Activated CD4-positive, alpha-beta T cell treated with anti-CD3 and anti-CD28 coated beads, Interleukin-2, amount 10 ng/mL, durations not matched to agents 24 days and 14 days (primary cell): ENCODE results near the gene FITM1. TPM values are rescaled to one million over a fixed set of nuclear protein-coding genes. Genes with fewer than 3 reads are reported as not detected.
"Not testable (repeated sequence)": the region's sequence is repeated elsewhere in the genome, so short reads cannot be mapped to it uniquely, and the experiment has no call there.

Experiments
- DNase-seq: peaks from one replicate; pipeline ENCODE4 v3.0.0; 2022
- H3K27ac Mint-ChIP-seq: one replicate; pipeline ENCODE4 v1.8.0; 2022; ENCODE audit warnings: mild to moderate bottlenecking, mixed read lengths
- H3K27me3 Mint-ChIP-seq: one replicate; pipeline ENCODE4 v1.8.0; 2022; ENCODE audit warnings: mixed read lengths
- H3K36me3 Mint-ChIP-seq: one replicate; pipeline ENCODE4 v1.8.0; 2022; ENCODE audit warnings: low read depth, mild to moderate bottlenecking, mixed read lengths
- H3K4me1 Mint-ChIP-seq: one replicate; pipeline ENCODE4 v1.8.0; 2021; ENCODE audit warnings: mixed read lengths
- H3K4me3 Mint-ChIP-seq: one replicate; pipeline ENCODE4 v1.8.0; 2022; ENCODE audit warnings: mild to moderate bottlenecking, moderate library complexity, mixed read lengths
- H3K9me3 Mint-ChIP-seq: one replicate; pipeline ENCODE4 v1.8.0; 2021; ENCODE audit warnings: mixed read lengths
- intact Hi-C: fragments of 100-400 bp; cut with micrococcal nuclease; formaldehyde crosslinking; loops from one replicate; pipeline ENCODE4 v1.15.1; 2023
- total RNA-seq: library from RNA; stranded (reverse); gene quantifications from 2 replicates; pipeline ENCODE4 v1.2.3, GENCODE V29; 2022

The FITM1 gene
- total RNA-seq, 1 donor from 2014 or later = 0.54 TPM

DNA sequence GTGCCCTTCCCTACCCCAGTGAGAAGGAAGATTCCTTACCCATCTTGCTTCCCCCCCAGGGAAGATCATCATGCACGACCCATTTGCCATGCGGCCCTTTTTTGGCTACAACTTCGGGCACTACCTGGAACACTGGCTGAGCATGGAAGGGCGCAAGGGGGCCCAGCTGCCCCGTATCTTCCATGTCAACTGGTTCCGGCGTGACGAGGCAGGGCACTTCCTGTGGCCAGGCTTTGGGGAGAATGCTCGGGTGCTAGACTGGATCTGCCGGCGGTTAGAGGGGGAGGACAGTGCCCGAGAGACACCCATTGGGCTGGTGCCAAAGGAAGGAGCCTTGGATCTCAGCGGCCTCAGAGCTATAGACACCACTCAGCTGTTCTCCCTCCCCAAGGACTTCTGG, 27.0 kb upstream of the FITM1 start:
- peaks cover 50% of the 10 kb centered on the region for H3K36me3 Mint-ChIP-seq
- intact Hi-C loops = no loop called here
- peak overlapping the region; percentile 2 for H3K27ac Mint-ChIP-seq
- DNase-seq = no peak
- peaks cover 13% of the 10 kb centered on the region for H3K4me1 Mint-ChIP-seq
- H3K4me3 Mint-ChIP-seq = no peak overlapping the region
- H3K27me3 Mint-ChIP-seq = no peaks in the 10 kb centered on the region
- H3K9me3 Mint-ChIP-seq = no peaks in the 10 kb centered on the region

- H3K27me3 Mint-ChIP-seq, H3K9me3 Mint-ChIP-seq, intact Hi-C loops, H3K4me3 Mint-ChIP-seq, DNase-seq: not testable (repeated sequence)
- Mint-ChIP-seq H3K36me3 (peaks cover 36% of the 10 kb centered on the region), H3K4me1 (peaks cover 22% of the 10 kb centered on the region), H3K27ac (peak overlapping the region; percentile 34)
Observed at GRCh38 chr14:24105609-24106239, 24.7 kb upstream of the FITM1 start.

DNA sequence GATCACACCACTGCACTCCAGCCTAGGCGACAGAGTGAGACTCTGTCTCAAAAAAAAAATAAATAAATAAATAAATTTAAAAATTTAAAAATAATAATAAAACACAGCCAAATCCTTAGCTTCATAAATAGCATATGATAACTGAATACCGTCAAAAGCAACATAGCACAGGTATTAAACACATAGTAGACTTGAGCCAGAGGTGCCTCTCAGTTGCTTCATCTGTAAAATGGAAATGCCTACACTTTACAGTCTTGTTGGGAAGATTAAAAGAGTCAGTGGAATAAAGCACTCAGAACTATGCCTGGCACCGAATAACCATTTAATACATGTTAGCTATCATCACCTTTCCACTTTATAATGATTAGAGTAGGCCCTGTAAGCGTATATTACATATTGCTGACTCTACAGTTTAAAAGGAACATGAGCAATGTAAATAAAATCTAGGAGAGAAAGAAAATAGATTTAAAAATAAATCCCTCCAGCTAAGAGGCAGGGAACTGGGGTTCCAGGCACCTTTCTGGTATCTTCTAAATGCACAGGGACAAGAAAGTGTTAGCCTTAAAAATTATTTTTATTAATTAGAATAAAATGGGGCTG, 23.7 kb upstream of the FITM1 start:
- intact Hi-C loops = no loop called here
- Mint-ChIP-seq H3K27me3 (no peaks in the 10 kb centered on the region), H3K36me3 (peaks cover 30% of the 10 kb centered on the region), H3K4me1 (peaks cover 23% of the 10 kb centered on the region), H3K27ac (no peak overlapping the region), H3K4me3 (no peak overlapping the region), H3K9me3 (no peaks in the 10 kb centered on the region)
- DNase-seq = no peak

GRCh38 chr14:24108336-24108874, 22.1 kb upstream of the FITM1 start:
- intact Hi-C loops = loop anchor here (1.0 kb wide), 1 partner anchor 50 kb away; no protein-coding TSS in a partner anchor
- Mint-ChIP-seq H3K27ac (peak overlapping the region; percentile 96), H3K4me3 (peak overlapping the region; percentile 61), H3K4me1 (peaks cover 25% of the 10 kb centered on the region), H3K27me3 (no peaks in the 10 kb centered on the region), H3K36me3 (peaks cover 20% of the 10 kb centered on the region), H3K9me3 (no peaks in the 10 kb centered on the region)
- DNase-seq = no peak

GRCh38 chr14:24110060-24110459, 20.4 kb upstream of the FITM1 start:
- Mint-ChIP-seq H3K4me1 (peaks cover 27% of the 10 kb centered on the region), H3K27me3 (peaks cover 2% of the 10 kb centered on the region), H3K9me3 (no peaks in the 10 kb centered on the region), H3K4me3 (no peak overlapping the region), H3K36me3 (peaks cover 8% of the 10 kb centered on the region), H3K27ac (no peak overlapping the region)
- intact Hi-C loops = loop anchor here (5.0 to 10.0 kb wide), 2 partner anchors 325 to 553 kb away; partner anchors contain the start of gene THTPA
- no peak for DNase-seq

DNA sequence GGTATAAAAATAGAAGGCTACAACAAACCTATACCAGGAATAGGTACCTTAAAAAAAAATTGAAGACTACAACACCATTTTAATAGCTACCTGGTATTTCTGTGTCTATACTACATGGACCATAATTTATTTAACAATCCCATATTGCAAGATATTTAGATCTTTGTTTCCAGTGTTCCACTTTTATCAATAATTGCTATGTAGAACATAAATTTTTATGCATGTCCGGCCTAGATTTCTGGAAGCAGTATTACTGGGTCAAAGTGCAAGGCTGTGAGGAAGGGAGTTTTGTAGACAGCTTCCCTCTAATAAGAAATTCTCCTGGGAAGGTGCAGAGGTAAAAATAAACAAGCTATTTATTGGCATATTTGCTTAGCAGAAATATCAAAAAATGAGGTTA, 19.9 kb upstream of the FITM1 start:
- Mint-ChIP-seq H3K4me3 (no peak overlapping the region), H3K4me1 (peaks cover 31% of the 10 kb centered on the region), H3K9me3 (no peaks in the 10 kb centered on the region), H3K27ac (no peak overlapping the region), H3K36me3 (peaks cover 9% of the 10 kb centered on the region), H3K27me3 (peaks cover 2% of the 10 kb centered on the region)
- DNase-seq = no peak
- intact Hi-C loops = loop anchor here (5.0 to 10.0 kb wide), 2 partner anchors 324 to 553 kb away; partner anchors contain the start of gene THTPA

GRCh38 chr14:24113379-24113800, 17.1 kb upstream of the FITM1 start:
- H3K4me1 Mint-ChIP-seq = peaks cover 39% of the 10 kb centered on the region

GRCh38 chr14:24113801-24114531, 16.5 kb upstream of the FITM1 start:
- intact Hi-C loops = loop anchor here (1.0 to 10.0 kb wide), 12 partner anchors 20 to 557 kb away; partner anchors contain the start of genes CARMIL3, CHMP4A, EMC9 and GMPR2
- Mint-ChIP-seq H3K9me3 (no peaks in the 10 kb centered on the region), H3K4me1 (peaks cover 36% of the 10 kb centered on the region), H3K36me3 (peaks cover 25% of the 10 kb centered on the region), H3K27me3 (peaks cover 2% of the 10 kb centered on the region), H3K4me3 (peak overlapping the region; percentile 99), H3K27ac (peak overlapping the region; percentile 100)
- peak; percentile 94 for DNase-seq

More at GRCh38 chr14:24113379-24113800, 17.1 kb upstream of the FITM1 start:
- H3K27ac Mint-ChIP-seq = peak overlapping the region; percentile 100
- DNase-seq = no peak
- no peaks in the 10 kb centered on the region for H3K9me3 Mint-ChIP-seq
- H3K4me3 Mint-ChIP-seq = peak overlapping the region; percentile 99
- intact Hi-C loops = loop anchor here (5.0 to 10.0 kb wide), 2 partner anchors 321 to 556 kb away; partner anchors contain the start of gene THTPA
- H3K36me3 Mint-ChIP-seq = peaks cover 20% of the 10 kb centered on the region
- peaks cover 2% of the 10 kb centered on the region for H3K27me3 Mint-ChIP-seq

DNA sequence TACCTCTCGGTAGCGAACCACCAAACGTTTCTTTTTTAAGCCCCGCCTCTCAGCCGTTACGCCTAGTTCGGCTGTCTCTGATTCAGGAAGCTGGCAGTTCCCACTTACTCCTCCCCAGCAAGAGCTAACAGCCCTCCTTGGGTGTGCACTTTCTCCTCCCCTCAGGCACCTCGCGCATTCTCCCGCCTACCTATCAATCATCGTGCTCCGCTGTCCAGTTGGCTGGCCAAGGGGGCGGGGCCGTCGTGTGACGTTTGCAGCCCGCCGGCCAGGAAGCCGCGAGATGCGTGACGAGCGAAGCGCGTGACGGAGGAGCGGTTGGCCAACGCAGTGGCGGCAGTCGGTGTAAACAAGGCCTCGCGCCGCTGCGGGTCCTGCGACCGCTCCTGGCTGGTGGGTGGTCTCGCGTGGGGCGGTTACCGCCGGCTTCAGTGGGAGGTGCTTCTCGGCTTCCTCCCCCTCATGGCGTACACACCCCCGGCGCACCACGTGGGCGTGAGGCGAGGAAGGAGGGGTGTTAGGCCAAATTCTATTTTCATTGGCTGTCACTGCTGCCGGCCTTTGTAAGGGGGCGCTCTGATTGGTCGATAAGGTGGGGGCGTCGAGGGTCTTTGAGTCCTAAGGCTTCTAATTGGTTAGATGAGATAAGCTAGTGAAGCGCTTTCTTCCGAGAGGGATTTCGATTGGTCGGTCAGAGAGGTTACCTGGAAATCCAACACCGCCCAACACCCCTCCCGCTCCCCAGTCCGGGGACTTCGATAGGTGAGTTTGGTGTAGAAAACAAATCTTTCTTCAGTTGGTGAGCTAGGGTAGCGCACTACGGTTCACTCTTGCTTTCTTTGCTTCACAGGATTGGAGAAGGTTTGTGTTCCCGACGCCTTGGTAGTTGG, 15.7 kb upstream of the FITM1 start, which contains the start of the genes DCAF11 and NRL:
Gene DCAF11 (plus strand): TSS at position 246 of the 890 bp plus-strand sequence. CDS start 818 bp downstream, outside the sequence.
Gene NRL (minus strand): TSS at position 418 of the 890 bp plus-strand sequence. CDS start 32,101 bp downstream, outside the sequence.
- intact Hi-C loops = loop anchor here (1.0 to 10.0 kb wide), 12 partner anchors 20 to 557 kb away; partner anchors contain the start of genes CARMIL3, CHMP4A, EMC9 and GMPR2
- H3K9me3 Mint-ChIP-seq = no peaks in the 10 kb centered on the region
- peak within 1 kb of the TSS; percentile 99 for H3K4me3 Mint-ChIP-seq
- H3K36me3 Mint-ChIP-seq = peaks cover 33% of the 10 kb centered on the region
- peak within 1 kb of the TSS; percentile 100 for H3K27ac Mint-ChIP-seq
- DNase-seq = peak; percentile 99
- H3K27me3 Mint-ChIP-seq = peaks cover 2% of the 10 kb centered on the region
- H3K4me1 Mint-ChIP-seq = peaks cover 34% of the 10 kb centered on the region

- intact Hi-C loops = loop anchor here (2.0 to 10.0 kb wide), 2 partner anchors 63 to 319 kb away; partner anchors contain the start of gene CARMIL3
Observed at GRCh38 chr14:24115422-24116127, 14.9 kb upstream of the FITM1 start.

GRCh38 chr14:24116128-24116814, 14.2 kb upstream of the FITM1 start:
- peaks cover 41% of the 10 kb centered on the region for H3K36me3 Mint-ChIP-seq
- peak overlapping the region; percentile 99 for H3K4me3 Mint-ChIP-seq
- H3K27me3 Mint-ChIP-seq = peaks cover 2% of the 10 kb centered on the region
- no peak for DNase-seq
- H3K9me3 Mint-ChIP-seq = no peaks in the 10 kb centered on the region
- peak overlapping the region; percentile 100 for H3K27ac Mint-ChIP-seq
- intact Hi-C loops = loop anchor here (10.0 kb wide), 1 partner anchor 319 kb away; no protein-coding TSS in a partner anchor
- peaks cover 31% of the 10 kb centered on the region for H3K4me1 Mint-ChIP-seq

More at GRCh38 chr14:24115422-24116127, 14.9 kb upstream of the FITM1 start:
- H3K36me3 Mint-ChIP-seq = peaks cover 36% of the 10 kb centered on the region
- peak overlapping the region; percentile 100 for H3K27ac Mint-ChIP-seq
- H3K4me3 Mint-ChIP-seq = peak overlapping the region; percentile 99
- DNase-seq = no peak
- no peaks in the 10 kb centered on the region for H3K9me3 Mint-ChIP-seq
- peaks cover 2% of the 10 kb centered on the region for H3K27me3 Mint-ChIP-seq
- H3K4me1 Mint-ChIP-seq = peaks cover 34% of the 10 kb centered on the region
